Measurements from ENCODE around the gene MARVELD1. TPM values are rescaled to one million over a fixed set of nuclear protein-coding genes. Genes with fewer than 3 reads are reported as not detected.

Gene MARVELD1
- polyA plus RNA-seq, 2 of the 4 experiments (the other 2 are of a cell fraction), result 29.1 to 31.7 TPM

GRCh38 chr10:97757471-97757870 lies 43.9 kb downstream of the MARVELD1 start (continued):
- no peak for TF ChIP-seq MAZ (IDR thresholded peaks at IDR 0.05; ENCODE audit: borderline replicate concordance, low read depth, low read length)
- TF ChIP-seq, protein P1, sequence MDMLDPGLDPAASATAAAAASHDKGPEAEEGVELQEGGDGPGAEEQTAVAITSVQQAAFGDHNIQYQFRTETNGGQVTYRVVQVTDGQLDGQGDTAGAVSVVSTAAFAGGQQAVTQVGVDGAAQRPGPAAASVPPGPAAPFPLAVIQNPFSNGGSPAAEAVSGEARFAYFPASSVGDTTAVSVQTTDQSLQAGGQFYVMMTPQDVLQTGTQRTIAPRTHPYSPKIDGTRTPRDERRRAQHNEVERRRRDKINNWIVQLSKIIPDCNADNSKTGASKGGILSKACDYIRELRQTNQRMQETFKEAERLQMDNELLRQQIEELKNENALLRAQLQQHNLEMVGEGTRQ (IDR thresholded peaks at IDR 0.05), result no peak

DNA sequence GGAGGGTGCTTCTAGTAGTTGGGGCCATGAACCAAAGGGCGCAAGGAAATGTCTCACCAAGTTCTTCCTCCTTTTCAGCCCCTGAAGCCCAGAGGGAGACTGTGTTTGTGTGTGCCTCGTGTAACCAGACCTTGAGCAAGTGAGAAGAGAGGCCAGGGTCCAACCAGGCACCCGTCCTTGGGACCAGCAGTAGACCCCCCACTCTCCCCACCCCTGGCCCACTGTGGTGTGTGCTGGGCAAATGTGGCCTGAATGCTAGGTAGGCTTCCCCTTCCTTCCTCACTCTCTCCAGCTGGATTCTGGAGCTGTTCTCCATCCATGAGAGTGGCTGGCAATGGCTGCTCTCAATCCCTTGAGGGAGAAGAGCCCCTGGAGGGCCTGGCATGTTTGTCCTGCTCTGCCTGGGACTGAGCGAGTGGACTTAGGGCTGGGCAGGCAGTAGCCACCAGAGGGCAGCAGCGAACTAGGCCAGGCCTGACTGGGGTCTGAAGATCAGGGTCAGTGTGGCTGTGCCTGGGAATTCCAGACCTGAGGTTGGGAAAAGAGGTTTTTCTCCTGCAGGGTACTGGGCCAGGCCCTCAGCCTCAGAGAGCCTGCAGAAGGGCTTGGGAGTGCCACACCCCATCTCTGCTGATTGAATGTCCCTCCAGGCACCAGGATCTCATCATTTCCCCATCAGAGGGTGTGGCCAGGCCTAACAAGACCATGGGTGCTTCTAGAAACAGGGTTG lies 45.8 kb downstream of the MARVELD1 start:
- WGBS (ENCODE audit: missing lambda C conversion rate), result 58% methylated on average over 4 of the region's 5 CpGs
- peak; percentile 82 to 96 for ATAC-seq
- no peak overlapping the region for H3K27ac ChIP-seq
- FAIRE-seq, result no peak
- POLR2A ChIA-PET, result no interaction called here
- DNase-seq (ENCODE audit: low read depth in 1 of 2, low spot score in 1 of 2), result peak; percentile 80 to 94
- no peaks in the 10 kb centered on the region for H3K4me1 ChIP-seq
- TF ChIP-seq FOXS1 (CRISPR knock-in tag; IDR thresholded peaks at IDR 0.05) (no peak), SMC3 (IDR thresholded peaks at IDR 0.05) (peak; percentile 81), KDM1A (IDR thresholded peaks at IDR 0.05; ENCODE audit: low read depth) (no peak), POLR2AphosphoS2 (conservative IDR thresholded peaks at IDR 0.05; ENCODE audit: low read length) (no peak), RAD21 (conservative IDR thresholded peaks at IDR 0.05 in 1 of 2, IDR thresholded peaks at IDR 0.05 in 1 of 2) (peak; percentile 87 to 92)
- TF ChIP-seq, protein P2, sequence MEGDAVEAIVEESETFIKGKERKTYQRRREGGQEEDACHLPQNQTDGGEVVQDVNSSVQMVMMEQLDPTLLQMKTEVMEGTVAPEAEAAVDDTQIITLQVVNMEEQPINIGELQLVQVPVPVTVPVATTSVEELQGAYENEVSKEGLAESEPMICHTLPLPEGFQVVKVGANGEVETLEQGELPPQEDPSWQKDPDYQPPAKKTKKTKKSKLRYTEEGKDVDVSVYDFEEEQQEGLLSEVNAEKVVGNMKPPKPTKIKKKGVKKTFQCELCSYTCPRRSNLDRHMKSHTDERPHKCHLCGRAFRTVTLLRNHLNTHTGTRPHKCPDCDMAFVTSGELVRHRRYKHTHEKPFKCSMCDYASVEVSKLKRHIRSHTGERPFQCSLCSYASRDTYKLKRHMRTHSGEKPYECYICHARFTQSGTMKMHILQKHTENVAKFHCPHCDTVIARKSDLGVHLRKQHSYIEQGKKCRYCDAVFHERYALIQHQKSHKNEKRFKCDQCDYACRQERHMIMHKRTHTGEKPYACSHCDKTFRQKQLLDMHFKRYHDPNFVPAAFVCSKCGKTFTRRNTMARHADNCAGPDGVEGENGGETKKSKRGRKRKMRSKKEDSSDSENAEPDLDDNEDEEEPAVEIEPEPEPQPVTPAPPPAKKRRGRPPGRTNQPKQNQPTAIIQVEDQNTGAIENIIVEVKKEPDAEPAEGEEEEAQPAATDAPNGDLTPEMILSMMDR (IDR thresholded peaks at IDR 0.05), result peak; percentile 87
- CTCF ChIA-PET, result interaction anchor here (0.6 to 5.2 kb wide), 41 partner anchors 8 to 293 kb away, joined by 3 to 51 read pairs (median 4); partner anchors contain the start of gene SFRP5
- no peak overlapping the region for H3K4me2 ChIP-seq
- no peak overlapping the region for H3K4me3 ChIP-seq
- H3K9me3 ChIP-seq, result no peaks in the 10 kb centered on the region

DNA sequence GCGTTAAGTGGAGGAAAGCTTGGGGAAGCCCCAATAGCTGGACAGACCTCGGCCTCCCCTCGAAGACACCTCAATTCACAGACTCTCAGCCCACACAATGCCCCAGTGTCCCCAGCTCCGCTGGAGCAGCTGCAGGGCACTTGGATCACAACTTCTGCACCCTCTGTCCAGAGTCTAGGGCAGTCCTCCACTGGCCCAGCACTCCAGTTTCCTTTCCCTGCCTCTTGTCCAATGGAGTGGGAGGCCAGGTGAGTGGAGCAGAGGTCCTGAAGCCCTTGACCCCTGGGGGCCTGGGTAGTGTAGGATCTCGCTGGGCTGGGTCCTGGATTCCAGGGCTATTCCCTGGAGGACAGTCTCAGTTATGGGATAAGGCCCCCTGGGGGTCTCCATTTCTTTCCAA lies 46.4 kb downstream of the MARVELD1 start:
- DNase-seq (ENCODE audit: low read depth in 1 of 2, low spot score in 1 of 2) (no peak), ATAC-seq (no peak), FAIRE-seq (no peak)
- POLR2A ChIA-PET, result no interaction called here
- CTCF ChIA-PET, result interaction anchor here (0.5 to 5.2 kb wide), 37 partner anchors 8 to 292 kb away, joined by 3 to 51 read pairs (median 4); partner anchors contain the start of gene SFRP5
- no peak overlapping the region for H3K4me2 ChIP-seq
- no peak overlapping the region for H3K4me3 ChIP-seq
- no peak overlapping the region for H3K27ac ChIP-seq
- no peak for TF ChIP-seq ATOH8 (CRISPR knock-in tag; IDR thresholded peaks at IDR 0.05; ENCODE audit: low read depth)
- TF ChIP-seq BHLHE40 (IDR thresholded peaks at IDR 0.05; ENCODE audit: low read depth, low read length), result no peak
- TF ChIP-seq, protein P2 (IDR thresholded peaks at IDR 0.05), result no peak
- TF ChIP-seq, protein P3, sequence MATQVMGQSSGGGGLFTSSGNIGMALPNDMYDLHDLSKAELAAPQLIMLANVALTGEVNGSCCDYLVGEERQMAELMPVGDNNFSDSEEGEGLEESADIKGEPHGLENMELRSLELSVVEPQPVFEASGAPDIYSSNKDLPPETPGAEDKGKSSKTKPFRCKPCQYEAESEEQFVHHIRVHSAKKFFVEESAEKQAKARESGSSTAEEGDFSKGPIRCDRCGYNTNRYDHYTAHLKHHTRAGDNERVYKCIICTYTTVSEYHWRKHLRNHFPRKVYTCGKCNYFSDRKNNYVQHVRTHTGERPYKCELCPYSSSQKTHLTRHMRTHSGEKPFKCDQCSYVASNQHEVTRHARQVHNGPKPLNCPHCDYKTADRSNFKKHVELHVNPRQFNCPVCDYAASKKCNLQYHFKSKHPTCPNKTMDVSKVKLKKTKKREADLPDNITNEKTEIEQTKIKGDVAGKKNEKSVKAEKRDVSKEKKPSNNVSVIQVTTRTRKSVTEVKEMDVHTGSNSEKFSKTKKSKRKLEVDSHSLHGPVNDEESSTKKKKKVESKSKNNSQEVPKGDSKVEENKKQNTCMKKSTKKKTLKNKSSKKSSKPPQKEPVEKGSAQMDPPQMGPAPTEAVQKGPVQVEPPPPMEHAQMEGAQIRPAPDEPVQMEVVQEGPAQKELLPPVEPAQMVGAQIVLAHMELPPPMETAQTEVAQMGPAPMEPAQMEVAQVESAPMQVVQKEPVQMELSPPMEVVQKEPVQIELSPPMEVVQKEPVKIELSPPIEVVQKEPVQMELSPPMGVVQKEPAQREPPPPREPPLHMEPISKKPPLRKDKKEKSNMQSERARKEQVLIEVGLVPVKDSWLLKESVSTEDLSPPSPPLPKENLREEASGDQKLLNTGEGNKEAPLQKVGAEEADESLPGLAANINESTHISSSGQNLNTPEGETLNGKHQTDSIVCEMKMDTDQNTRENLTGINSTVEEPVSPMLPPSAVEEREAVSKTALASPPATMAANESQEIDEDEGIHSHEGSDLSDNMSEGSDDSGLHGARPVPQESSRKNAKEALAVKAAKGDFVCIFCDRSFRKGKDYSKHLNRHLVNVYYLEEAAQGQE (IDR thresholded peaks at IDR 0.05), result no peak
- no peak for TF ChIP-seq CBX2 (IDR thresholded peaks at IDR 0.05; ENCODE audit: borderline replicate concordance, low read depth)
- no peak for TF ChIP-seq RNF2 (IDR thresholded peaks at IDR 0.05; ENCODE audit: borderline replicate concordance, low read depth)
- TF ChIP-seq PHF8 (IDR thresholded peaks at IDR 0.05; ENCODE audit: borderline replicate concordance, low read depth), result no peak
- no peak for TF ChIP-seq RFX5 (IDR thresholded peaks at IDR 0.05)
- no peak for TF ChIP-seq HMGXB4 (CRISPR knock-in tag; IDR thresholded peaks at IDR 0.05; ENCODE audit: borderline replicate concordance)
- no peak for TF ChIP-seq JUNB (IDR thresholded peaks at IDR 0.05)
- TF ChIP-seq, protein P4, sequence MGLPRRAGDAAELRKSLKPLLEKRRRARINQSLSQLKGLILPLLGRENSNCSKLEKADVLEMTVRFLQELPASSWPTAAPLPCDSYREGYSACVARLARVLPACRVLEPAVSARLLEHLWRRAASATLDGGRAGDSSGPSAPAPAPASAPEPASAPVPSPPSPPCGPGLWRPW (IDR thresholded peaks at IDR 0.05), result no peak
- H3K4me1 ChIP-seq, result no peaks in the 10 kb centered on the region
- H3K9me3 ChIP-seq, result no peaks in the 10 kb centered on the region
- WGBS (ENCODE audit: missing lambda C conversion rate), result 79% methylated on average over 5 of the region's 5 CpGs
